ENCODE results near the gene NGFR. TPM values are rescaled to one million over a fixed set of nuclear protein-coding genes. Genes with fewer than 3 reads are reported as not detected.

NGFR gene
- polyA plus RNA-seq, 1 of the 3 experiments (the other 2 are of a cell fraction) = 0.76 TPM

GRCh38 chr17:49447628-49448302 is 47.3 kb upstream of the NGFR start:
- no peak for DNase-seq
- Histone ChIP-seq H3K27ac (ENCODE audit: low read depth in 2 of 2, low read length in 1 of 2) (no peak overlapping the region), H3K4me2 (no peak overlapping the region)

More at GRCh38 chr17:49447628-49448302, 47.3 kb upstream of the NGFR start:
- CTCF ChIA-PET = interaction anchor here (0.7 to 4.1 kb wide), 8 partner anchors 12 to 120 kb away, joined by 3 to 23 read pairs (median 4); partner anchors contain the start of gene NGFR
- H3K36me3 ChIP-seq (replicated peaks in 1 of 2; ENCODE audit: control insufficient read depth in 1 of 2, insufficient read depth in 2 of 2, low read length in 1 of 2) = no peaks in the 10 kb centered on the region
- 83% methylated on average over 9 of the region's 9 CpGs for WGBS (ENCODE audit: low lambda C conversion rate)
- H3K4me3 ChIP-seq (ENCODE audit: low read depth in 2 of 2, low read length in 1 of 2) = no peak overlapping the region
- no peaks in the 10 kb centered on the region for H3K79me2 ChIP-seq (ENCODE audit: insufficient read depth)
- H2AFZ ChIP-seq (ENCODE audit: low read depth) = no peak overlapping the region
- H3K9me2 ChIP-seq = no peaks in the 10 kb centered on the region
- H4K20me1 ChIP-seq (ENCODE audit: insufficient read depth) = no peaks in the 10 kb centered on the region
- no peak for TF ChIP-seq EP300 (IDR thresholded peaks at IDR 0.05; ENCODE audit: borderline replicate concordance in 1 of 2, low read depth in 1 of 2, low read length in 1 of 2)
- no peak for TF ChIP-seq ELF1 (IDR thresholded peaks at IDR 0.05)
- TF ChIP-seq NRF1 (IDR thresholded peaks at IDR 0.05; ENCODE audit: low read depth, low read length) = no peak
- no peak for TF ChIP-seq ZBTB33 (IDR thresholded peaks at IDR 0.05; ENCODE audit: borderline replicate concordance, low read depth)
- TF ChIP-seq GATA2 (CRISPR knock-in tag; IDR thresholded peaks at IDR 0.05) = no peak
- TF ChIP-seq CHD2 (IDR thresholded peaks at IDR 0.05; ENCODE audit: low read length, partially characterized antibody) = no peak
- TF ChIP-seq MEF2A (IDR thresholded peaks at IDR 0.05; ENCODE audit: borderline replicate concordance, low read depth) = no peak
- no peak for TF ChIP-seq USF1 (IDR thresholded peaks at IDR 0.05; ENCODE audit: borderline replicate concordance, low read depth)
- no peak for TF ChIP-seq FOXJ3 (CRISPR knock-in tag; IDR thresholded peaks at IDR 0.05)
- no peak for TF ChIP-seq MAX (IDR thresholded peaks at IDR 0.05; ENCODE audit: low read depth)
- TF ChIP-seq RXRA (IDR thresholded peaks at IDR 0.05; ENCODE audit: borderline replicate concordance, low read depth) = no peak
- no peak for TF ChIP-seq SMC3 (IDR thresholded peaks at IDR 0.05; ENCODE audit: low read depth, low read length)
- TF ChIP-seq SIN3A (IDR thresholded peaks at IDR 0.05; ENCODE audit: borderline replicate concordance, low read depth, low read length) = no peak
- TF ChIP-seq EZH2phosphoT487 (IDR thresholded peaks at IDR 0.05; ENCODE audit: borderline replicate concordance, low read depth) = no peak
- TF ChIP-seq TAF1 (IDR thresholded peaks at IDR 0.05; ENCODE audit: borderline replicate concordance, low read depth, low read length) = no peak
- TF ChIP-seq USF2 (IDR thresholded peaks at IDR 0.05; ENCODE audit: borderline replicate concordance, low read depth, low read length) = no peak
- TF ChIP-seq PBX3 (IDR thresholded peaks at IDR 0.05) = no peak
- no peaks in the 10 kb centered on the region; the same call in 1 of the 2 replicates for H3K27me3 ChIP-seq (ENCODE audit: insufficient read depth)
- H3K9me3 ChIP-seq = no peaks in the 10 kb centered on the region
- POLR2A ChIA-PET = no interaction called here
- H3K9ac ChIP-seq = no peak overlapping the region
- peaks cover 9% of the 10 kb centered on the region in 2 experiments; a peak in 3 of 4 replicates for H3K4me1 ChIP-seq (ENCODE audit: control insufficient read depth in 1 of 2, insufficient read depth in 2 of 2, low read depth in 1 of 2, low read length in 1 of 2)
- peaks cover 4% of the 10 kb centered on the region for H3F3A ChIP-seq (replicated peaks; ENCODE audit: insufficient read depth)
